HG02623 (cell line): ENCODE data around the gene ROBO4.

ENCODE experiments used
- ATAC-seq: cut with Tn5 transposase; IDR thresholded peaks from one replicate; pipeline ENCODE4 v1.9.1; 2021; ENCODE audit warnings: moderate library complexity; ENCODE audit not compliant: unreplicated experiment

The ROBO4 gene

GRCh38 chr11:124875401-124875800 is 22.3 kb downstream of the ROBO4 start:
- no peak for ATAC-seq

- ATAC-seq, result no peak
Observed at GRCh38 chr11:124874571-124875255, 23.0 kb downstream of the ROBO4 start.

- ATAC-seq, result no peak
Observed at GRCh38 chr11:124873951-124874350, 23.7 kb downstream of the ROBO4 start.

GRCh38 chr11:124872741-124873140 is 24.9 kb downstream of the ROBO4 start:
- ATAC-seq, result no peak

DNA sequence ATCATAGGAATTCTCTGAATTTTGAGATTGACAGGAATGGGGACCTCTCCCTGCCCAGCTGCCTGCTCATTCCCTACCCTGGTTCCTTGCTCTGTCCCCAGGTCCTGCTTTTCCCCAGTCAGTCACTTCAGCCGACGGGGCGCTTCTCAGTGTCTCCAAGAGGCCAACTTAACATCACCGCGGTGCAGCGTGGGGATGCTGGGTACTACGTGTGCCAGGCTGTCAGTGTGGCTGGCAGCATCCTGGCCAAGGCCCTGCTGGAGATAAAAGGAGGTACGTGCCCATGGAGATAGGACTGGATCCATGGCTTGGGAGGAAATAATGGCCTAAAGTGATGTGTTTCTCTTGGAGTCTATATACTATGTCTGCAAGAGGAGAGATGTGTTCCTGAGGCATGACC is 25.4 kb downstream of the ROBO4 start:
- ATAC-seq, result no peak

DNA sequence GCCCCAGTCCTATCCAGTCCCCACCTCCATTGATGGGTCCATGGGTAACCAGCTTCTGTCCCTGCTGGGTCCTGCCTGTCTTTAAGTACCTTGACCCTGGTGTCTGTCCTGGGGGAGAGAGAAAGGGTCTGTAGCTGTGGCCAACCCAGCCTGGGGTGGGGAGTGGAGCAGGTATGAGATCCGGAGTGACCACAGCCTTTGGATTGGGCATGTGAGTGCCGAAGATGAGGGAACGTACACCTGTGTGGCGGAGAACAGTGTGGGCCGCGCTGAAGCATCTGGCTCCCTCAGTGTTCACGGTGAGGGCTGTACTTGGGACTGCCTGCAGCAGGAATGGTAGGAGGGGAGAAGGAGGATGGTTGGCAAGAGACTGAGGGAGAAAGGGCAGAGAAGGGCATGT is 27.2 kb downstream of the ROBO4 start:
- no peak for ATAC-seq

GRCh38 chr11:124869856-124870387 is 27.7 kb downstream of the ROBO4 start:
- no peak for ATAC-seq

GRCh38 chr11:124869331-124869730 is 28.3 kb downstream of the ROBO4 start:
- no peak for ATAC-seq

- ATAC-seq, result no peak
Observed at GRCh38 chr11:124868331-124869274, 29.1 kb downstream of the ROBO4 start.

DNA sequence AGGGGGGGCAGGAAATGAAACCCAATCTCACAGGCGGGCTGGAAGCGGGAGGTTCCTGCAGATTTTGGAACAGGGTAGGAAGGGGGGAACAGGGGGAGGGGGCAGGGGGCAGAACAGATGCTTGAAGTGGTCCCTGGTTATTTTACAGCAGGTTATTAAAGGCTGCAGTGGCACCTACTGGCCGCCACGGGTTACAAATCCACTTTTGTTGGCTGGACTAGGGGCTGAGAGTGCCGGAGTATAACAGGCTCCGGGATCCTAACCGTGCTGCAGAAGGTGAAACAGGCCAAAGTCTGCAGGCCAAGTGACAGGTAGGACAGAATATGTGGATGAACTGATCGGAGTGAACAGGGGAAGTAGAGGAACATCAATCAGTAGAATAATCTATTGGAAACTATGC is 30.0 kb downstream of the ROBO4 start:
- no peak for ATAC-seq

DNA sequence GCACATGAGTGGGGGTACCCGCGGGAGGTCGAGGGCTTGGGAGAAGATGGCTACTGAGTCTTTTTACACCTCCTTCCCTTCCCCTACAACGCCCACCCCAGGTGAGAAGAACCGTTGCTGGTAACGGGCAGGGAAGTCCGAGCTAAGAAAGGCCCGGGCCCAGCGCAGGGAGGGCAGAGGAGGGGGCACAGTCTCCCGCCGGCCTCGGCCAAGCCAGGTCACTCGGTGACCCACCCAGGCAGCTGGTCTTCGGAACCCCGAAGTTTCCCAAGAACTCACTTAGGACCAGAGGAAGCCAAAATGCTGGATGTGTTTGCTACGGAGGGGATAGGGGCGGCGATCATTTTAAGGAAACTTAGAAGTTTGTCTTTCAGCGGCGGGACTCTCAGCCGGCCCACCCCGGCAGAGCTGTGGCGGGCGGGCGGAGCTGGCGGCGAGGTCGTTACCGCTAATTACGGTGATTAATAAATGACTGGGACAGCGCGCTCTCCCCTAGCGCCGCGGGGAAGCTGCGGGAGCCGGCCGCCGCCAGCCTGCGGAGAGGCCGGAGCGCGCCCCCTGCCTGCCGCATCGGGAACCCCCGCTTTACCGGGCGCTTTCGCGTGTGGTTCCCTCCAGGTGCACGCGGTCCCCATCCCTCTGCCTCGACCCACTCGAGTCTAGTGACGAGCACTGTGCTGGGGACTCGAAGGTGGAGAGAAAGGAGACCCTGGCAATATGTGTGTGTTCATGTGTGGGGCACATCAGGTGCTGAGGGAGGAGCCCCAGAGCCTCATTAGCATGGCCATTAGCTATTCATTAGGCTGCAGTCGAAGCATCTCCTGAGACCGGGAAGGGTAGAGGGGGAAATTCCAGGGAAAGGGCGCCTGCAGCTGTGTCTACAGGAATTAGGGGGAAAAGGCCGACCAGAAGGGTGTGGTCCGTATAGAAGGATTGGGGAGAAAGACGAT is 31.5 kb downstream of the ROBO4 start:
- no peak for ATAC-seq

DNA sequence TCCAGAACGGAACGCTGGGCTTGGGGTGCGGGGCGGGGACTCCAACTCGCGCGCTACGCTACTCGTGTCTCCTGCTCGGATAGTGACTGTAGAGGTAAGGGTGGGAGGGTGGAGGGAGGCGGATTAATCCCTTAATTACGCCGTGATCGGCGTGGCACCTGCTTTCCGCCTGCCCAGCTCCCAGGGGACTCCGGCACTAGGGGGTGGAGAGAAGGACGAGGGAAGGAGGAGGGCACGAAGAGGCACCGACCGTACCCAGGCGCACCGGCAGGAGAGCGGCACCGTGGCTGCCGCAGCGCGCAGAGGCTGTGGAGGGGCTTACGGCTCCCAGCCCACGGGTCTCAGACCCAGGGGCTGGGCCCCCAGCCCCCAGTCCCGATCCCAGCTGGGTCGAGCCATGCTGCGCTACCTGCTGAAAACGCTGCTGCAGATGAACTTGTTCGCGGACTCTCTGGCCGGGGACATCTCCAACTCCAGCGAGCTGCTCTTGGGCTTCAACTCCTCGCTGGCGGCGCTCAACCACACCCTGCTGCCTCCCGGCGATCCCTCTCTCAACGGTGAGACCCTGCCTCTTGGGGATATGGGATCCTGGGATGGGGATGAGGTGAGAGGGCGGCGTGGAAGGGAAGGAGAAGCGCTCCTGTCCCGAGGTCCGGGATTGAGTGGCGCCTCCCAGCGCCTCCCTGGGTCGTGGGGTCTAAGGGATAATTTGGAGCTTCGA is 32.3 kb downstream of the ROBO4 start, which contains the start of gene ROBO3:
ROBO3 (plus strand) TSS at position 252 of the 721 bp plus-strand sequence; CDS start at position 398, 146 bp downstream.
- ATAC-seq, result no peak

GRCh38 chr11:124864892-124865180 is 32.8 kb downstream of the ROBO4 start:
- no peak for ATAC-seq

DNA sequence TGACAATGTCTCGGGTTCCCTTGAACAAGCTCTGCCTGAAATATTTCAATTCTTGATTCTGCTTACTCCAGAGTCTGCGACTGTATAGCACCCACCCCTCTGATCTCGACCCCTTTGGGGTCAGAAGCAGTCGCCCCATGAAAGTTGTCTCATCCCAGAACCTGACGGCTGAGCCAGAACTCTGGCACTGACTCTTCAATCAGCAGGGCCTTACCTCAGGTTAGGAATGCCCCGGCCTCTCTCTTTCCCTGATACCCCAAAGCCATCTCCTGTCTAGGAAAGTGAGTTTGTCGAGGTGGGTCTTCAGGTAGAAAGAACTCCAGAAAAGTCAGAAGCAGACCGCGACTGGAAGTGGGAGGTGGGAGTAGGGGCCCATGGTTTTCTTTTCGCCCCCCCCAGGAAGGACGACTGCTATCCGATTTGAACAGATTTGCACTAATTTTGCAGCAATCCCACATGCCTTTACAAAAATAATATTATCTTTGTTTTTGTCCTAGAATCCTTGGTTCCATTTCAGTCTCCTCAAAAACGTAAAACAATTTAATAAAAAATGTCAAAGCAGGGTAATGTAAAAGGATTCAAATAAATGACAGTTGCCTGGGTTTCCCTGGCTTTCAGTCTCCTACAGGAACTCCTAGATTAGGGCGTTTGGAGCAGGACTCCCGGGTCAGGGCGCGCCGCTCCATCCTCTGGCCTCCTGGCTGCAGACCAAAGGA is 33.3 kb downstream of the ROBO4 start:
- no peak for ATAC-seq

- ATAC-seq, result no peak
Observed at GRCh38 chr11:124863826-124864165, 33.9 kb downstream of the ROBO4 start.

GRCh38 chr11:124863137-124863825 is 34.4 kb downstream of the ROBO4 start:
- no peak for ATAC-seq

- ATAC-seq, result no peak
Observed at GRCh38 chr11:124861670-124862069, 36.0 kb downstream of the ROBO4 start.

- no peak for ATAC-seq
Observed at GRCh38 chr11:124859171-124859570, 38.5 kb downstream of the ROBO4 start.

DNA sequence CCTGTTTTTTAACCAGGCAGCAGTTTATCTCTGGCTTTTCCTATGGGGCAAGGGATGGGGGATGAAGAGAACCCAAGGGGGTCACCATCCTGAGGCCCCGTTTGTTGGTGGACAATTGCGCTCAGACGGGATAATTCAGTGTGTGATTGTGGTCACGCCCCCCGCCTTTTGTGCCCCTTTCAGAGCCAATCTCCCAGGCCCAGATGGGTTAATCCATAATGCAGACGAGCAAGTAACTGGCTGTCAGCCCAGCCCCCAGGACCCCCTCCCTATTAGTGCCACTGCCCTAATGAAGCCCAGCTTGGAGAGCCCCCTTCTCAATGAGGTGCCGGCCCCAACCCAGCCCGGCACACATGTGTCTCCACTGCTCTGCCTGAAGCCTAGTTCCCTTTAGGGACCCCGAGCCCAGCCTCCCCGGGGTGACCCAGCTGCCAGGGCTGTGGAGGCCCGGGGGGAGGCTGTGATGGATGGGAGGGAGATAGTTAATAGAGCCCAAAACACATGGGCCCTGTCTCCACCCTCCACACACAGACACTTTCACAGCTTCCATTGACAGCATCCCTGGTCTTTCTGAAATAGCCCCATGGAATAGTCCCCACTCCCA is 51.5 kb downstream of the ROBO4 start:
- no peak for ATAC-seq
